Hindlimb muscle (tissue), 1 donor: Measurements from ENCODE around the gene KRTAP9-8. TPM values are rescaled to one million over a fixed set of nuclear protein-coding genes. Genes with fewer than 3 reads are reported as not detected.
"Not testable (repeated sequence)": the region's sequence is repeated elsewhere in the genome, so short reads cannot be mapped to it uniquely, and the experiment has no call there.

Experiments
- DNase-seq: peaks from one replicate; pipeline ENCODE4 v3.0.0-alpha.2; 2013
- polyA plus RNA-seq: library from polyadenylated mRNA; unstranded; fragments of 120-200 nt; gene quantifications from one replicate; pipeline ENCODE4 v1.2.1, GENCODE V29; 2013; ENCODE audit not compliant: insufficient read length

The KRTAP9-8 gene, protein sequence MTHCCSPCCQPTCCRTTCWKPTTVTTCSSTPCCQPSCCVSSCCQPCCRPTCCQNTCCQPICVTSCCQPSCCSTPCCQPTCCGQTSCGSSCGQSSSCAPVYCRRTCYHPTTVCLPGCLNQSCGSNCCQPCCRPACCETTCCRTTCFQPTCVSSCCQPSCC
- not detected for polyA plus RNA-seq

DNA sequence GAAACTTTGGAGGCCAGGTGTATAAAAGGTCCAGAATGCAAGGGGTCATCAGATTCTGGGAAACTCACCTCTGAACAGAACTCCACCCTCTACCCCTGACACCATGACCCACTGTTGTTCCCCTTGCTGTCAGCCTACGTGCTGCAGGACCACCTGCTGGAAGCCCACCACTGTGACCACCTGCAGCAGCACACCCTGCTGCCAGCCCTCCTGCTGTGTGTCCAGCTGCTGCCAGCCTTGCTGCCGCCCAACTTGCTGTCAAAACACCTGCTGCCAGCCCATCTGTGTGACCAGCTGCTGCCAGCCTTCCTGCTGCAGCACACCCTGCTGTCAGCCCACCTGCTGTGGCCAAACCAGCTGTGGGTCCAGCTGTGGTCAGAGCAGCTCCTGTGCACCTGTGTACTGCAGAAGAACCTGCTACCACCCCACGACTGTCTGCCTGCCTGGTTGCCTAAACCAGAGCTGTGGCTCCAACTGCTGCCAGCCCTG is at the start of gene KRTAP9-8:
KRTAP9-8 (plus strand) TSS at position 51 of the 489 bp plus-strand sequence; CDS start at position 104, 53 bp downstream.
- DNase-seq, result not testable (repeated sequence)

DNA sequence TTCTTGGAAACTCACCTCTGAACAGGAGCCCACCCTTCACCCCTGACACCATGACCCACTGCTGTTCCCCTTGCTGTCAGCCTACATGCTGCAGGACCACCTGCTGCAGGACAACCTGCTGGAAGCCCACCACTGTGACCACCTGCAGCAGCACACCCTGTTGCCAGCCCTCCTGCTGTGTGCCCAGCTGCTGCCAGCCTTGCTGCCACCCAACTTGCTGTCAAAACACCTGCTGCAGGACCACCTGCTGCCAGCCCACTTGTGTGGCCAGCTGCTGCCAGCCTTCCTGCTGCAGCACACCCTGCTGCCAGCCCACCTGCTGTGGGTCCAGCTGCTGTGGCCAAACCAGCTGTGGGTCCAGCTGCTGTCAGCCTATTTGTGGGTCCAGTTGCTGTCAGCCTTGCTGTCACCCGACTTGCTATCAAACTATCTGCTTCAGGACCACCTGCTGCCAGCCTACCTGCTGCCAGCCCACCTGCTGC is 47.9 kb upstream of the KRTAP9-8 start, which contains the start of gene KRTAP9-1:
KRTAP9-1 (plus strand) TSS at position 51 of the 482 bp plus-strand sequence; CDS start at position 51, 0 bp downstream.
- not testable (repeated sequence) for DNase-seq

DNA sequence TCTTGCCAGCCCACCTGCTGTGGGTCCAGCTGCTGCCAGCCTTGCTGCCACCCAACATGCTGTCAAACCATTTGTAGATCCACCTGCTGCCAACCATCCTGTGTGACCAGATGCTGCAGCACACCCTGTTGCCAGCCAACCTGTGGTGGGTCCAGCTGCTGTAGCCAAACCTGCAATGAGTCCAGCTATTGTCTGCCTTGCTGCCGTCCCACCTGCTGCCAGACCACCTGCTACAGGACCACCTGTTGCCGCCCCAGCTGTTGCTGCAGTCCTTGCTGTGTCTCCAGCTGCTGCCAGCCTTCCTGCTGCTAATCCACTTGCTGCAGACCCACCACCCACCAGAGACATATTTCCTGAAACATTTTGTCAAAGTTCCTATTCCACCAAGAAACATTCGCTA is 47.5 kb upstream of the KRTAP9-8 start:
- no peak for DNase-seq

DNA sequence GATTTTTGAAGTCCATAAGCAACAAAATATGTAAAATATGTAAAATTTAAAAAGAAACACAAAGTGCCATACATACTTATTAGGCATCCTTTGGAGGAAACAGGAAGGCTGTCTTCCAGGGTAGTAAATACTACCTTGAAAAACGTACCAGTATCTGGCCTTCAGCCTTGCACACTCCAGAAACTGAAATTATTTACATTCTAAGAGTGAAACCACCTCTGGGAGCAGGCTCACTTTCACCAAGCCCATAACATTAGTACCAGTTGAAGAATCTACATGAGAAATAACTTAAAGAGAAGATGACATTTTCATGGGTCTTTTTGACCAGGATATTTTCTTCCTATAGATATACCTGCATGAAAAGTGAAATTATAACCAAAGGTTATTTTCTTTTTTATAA is 41.7 kb upstream of the KRTAP9-8 start:
- no peak for DNase-seq

DNA sequence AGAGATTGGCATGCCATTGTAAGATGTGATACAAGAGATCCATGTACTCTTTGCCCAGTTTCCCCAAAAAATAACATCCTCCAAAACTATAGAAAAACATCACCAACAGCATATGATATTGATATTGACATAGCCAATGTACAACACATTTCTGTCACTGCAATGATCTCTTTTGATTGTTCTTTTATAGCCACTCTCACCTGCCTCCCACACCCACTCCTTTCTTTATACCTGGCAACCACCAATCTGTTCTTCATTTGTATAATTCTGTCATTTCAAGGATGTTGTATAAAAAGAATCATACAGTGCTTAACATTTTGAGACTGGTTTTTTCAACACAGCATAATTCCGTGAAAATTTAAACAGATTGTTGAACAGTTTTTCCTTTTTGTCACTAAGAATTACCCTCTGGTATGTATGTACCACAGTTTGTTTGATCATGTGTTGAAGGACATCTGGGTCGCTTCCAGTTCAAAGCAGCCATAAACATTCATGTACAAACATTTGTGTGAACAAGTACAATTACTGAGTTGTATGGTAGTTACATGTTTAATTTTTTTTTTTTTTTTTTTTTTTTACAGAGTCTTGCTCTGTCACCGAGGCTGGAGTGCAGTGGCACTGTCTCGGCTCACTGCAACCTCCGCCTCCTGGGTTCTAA is 38.2 kb upstream of the KRTAP9-8 start:
- no peak for DNase-seq

DNA sequence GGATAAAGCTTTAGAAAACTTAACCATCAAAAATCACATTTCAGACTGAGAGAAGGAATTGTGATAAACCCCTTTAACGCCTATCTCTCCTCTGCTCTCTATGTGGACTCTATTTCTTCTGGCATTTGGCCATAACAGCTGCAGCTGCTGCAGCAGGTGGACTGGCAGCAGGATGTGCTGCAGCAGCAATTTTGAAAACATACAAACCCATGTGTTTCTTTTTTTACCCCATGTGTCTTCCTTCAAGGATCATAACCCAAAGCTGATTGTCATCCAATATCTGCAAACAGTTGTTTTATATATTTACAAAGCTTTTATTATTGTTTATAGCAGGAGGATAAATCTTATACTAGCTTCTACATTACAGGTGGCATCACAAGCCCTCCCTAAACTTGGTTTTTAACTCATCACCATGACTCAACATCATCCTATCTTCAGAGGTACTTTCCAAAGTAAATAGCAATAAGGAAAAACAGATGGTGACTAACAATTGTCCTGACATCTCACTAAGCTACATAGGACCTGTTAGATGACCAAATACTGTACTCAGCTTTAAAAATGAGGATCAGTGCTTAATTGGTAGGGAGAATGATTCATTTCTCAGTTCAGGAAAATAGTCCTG is 25.8 kb upstream of the KRTAP9-8 start:
- peak; percentile 4 for DNase-seq

DNA sequence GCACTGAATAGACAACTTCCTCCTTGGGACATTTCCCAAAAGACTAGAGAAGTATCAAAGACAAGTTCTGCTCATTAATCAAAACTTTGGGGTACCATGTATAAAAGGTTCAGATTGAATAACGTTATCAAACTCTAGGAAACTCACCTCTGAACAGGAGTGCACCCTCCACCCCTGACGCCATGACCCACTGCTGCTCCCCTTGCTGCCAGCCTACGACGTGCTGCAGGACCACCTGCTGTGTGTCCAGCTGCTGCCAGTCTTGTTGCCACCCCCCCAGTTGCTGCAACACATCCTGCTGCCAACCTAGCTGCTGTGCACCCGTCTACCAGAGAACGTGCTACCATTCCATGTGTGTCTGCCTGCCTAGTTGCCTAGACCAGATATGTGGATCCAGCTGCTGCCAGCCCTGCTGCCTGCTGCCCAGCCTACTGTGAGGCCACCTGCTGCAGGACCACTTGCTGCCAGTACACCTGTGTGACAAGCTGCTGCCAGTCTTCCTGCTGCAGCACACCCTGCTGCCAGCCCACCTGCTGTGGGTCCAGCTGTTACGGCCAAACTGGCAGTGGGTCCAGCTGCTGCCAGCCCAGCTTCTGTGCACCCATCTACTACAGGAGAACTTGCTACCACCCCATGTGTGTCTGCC is 25.2 kb upstream of the KRTAP9-8 start:
- no peak for DNase-seq

DNA sequence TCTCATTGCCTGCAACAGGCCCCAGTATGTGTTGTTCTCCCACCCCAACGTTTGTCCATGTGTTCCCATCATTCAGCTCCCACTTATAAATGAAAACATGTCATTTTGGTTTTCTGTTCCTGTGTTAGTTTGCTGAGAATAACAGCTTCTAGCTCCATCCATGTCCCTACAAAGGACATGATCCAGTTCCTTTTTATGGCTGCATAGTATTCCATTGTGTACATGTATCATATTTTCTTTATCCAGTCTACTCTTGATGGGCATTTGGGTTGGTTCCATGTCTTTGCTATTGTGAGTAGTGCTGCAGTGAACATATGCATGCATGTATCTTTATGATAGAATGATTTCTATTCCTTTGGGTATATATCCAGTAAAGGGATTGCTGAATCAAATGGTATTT is 22.1 kb upstream of the KRTAP9-8 start:
- no peak for DNase-seq

DNA sequence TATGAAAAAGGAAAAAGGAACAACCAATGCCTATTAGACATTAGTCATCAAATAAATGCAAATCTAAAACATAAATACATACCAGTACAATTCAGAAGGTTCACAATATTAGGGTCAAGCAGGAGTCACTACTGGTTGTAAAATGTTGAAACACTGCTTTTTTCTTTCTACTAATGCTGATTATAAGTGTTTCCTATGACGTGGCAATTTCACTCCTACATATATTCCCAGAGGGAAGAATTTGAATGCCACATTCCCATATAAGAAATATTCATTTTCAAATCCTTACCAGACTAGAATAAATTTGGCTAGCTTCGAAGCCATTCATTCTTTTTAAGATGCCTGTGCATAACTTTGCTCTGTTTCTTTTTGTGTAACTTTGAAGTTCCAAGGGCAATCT is 14.0 kb upstream of the KRTAP9-8 start:
- no peak for DNase-seq

DNA sequence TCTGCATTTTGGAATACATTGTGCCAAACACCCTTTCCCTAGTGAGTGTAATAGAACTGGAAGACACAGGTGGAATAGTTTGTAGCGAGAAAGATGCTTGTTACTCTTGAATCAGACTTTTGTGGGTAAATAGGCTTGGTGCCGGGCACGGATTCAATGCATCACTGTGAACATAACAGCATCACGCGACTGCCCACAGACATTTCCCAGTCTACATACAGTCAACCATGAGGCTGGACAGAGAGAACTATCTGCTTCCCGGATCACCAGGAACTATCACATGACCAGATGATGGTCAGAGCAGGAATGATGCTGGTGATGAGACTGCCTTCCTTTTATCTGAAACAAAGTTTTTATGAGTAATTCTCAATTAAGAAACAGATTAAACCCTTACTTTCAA is 11.7 kb upstream of the KRTAP9-8 start:
- DNase-seq, result no peak

DNA sequence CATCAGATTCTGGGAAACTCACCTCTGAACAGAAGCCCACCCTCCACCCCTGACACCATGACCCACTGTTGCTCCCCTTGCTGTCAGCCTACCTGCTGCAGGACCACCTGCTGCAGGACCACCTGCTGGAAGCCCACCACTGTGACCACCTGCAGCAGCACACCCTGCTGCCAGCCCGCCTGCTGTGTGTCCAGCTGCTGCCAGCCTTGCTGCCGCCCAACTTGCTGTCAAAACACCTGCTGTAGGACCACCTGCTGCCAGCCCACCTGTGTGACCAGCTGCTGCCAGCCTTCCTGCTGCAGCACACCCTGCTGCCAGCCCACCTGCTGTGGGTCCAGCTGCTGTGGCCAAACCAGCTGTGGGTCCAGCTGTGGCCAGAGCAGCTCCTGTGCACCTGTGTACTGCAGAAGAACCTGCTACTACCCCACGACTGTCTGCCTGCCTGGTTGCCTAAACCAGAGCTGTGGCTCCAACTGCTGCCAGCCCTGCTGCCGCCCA is 11.2 kb upstream of the KRTAP9-8 start, which contains the start of gene KRTAP9-2:
KRTAP9-2 (plus strand) TSS at position 51 of the 498 bp plus-strand sequence; CDS start at position 58, 7 bp downstream.
- not testable (repeated sequence) for DNase-seq

DNA sequence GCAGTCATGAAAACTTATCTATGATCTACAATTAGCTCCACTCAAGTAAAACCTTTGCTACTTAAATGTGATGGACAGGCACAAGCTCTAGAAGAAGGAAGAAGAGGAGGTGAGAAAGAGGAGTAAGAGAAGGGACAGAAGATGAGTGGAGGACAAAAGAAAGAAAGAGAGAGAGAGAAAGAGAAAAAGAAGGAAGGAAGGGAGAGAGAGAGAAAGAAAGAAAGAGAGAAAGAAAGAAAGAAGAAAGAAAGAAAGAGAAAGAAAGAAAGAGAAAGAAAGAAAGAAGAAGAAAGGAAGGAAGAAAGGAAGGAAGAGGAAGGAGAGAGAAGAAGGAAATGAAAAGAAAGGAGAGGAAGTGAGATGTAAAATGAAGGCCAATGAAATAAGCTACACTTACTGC is 7.7 kb upstream of the KRTAP9-8 start:
- DNase-seq, result no peak

DNA sequence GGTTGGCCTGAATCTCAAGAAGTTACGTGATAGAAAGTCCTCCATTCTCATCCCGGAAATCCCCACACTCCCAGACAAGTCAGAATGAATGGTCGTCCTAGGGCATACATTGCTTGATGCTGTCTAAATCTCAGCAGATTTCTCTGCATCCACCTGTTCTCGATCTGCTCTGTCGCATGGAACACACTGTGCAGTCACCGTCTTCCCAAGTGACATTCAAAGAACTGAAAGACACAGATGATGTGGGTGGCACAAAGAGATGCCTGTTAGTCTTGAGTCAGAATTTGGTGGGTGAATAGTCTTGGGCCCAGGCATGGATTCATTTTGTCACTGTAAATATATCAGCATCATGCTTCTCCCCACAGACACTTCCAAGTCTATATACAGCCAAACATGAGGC is 6.1 kb upstream of the KRTAP9-8 start:
- no peak for DNase-seq

DNA sequence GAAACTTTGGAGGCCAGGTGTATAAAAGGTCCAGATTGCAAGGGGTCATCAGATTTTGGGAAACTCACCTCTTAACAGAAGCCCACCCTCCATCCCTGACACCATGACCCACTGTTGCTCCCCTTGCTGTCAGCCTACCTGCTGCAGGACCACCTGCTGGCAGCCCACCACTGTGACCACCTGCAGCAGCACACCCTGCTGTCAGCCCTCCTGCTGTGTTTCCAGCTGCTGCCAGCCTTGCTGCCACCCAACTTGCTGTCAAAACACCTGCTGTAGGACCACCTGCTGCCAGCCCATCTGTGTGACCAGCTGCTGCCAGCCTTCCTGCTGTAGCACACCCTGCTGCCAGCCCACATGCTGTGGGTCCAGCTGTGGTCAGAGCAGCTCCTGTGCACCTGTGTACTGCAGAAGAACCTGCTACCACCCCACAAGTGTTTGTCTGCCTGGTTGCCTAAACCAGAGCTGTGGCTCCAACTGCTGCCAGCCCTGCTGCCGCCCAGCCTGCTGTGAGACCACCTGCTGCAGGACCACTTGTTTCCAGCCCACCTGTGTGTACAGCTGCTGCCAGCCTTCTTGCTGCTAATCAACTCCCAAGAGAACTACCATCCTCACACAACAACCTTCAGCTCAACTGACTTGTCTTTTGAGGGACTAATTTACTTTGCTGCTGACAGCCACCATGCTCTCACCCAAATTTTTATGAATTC is 5.2 kb upstream of the KRTAP9-8 start, which contains the start of gene KRTAP9-3:
KRTAP9-3 (plus strand) TSS at position 51 of the 707 bp plus-strand sequence; CDS start at position 104, 53 bp downstream.
- not testable (repeated sequence) for DNase-seq

DNA sequence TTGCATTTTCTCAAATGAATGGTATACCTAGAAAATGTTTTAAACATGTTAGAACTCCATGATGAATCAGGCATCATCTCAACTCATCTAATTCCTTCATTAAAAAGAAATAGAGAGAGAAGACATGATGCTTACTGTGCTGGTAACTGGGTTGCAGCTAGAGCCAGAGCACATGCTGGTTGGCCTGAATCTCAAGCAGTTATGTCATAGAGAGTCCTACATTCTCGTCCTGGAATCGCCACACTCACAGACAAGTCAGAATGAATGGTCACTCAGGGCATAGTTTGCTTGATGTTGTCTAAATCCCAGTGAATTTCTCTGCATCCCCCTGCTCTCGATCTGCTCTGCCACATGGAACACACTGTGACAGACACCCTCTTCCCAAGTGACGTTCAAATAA is 683 bp upstream of the KRTAP9-8 start:
- DNase-seq, result not testable (repeated sequence)

DNA sequence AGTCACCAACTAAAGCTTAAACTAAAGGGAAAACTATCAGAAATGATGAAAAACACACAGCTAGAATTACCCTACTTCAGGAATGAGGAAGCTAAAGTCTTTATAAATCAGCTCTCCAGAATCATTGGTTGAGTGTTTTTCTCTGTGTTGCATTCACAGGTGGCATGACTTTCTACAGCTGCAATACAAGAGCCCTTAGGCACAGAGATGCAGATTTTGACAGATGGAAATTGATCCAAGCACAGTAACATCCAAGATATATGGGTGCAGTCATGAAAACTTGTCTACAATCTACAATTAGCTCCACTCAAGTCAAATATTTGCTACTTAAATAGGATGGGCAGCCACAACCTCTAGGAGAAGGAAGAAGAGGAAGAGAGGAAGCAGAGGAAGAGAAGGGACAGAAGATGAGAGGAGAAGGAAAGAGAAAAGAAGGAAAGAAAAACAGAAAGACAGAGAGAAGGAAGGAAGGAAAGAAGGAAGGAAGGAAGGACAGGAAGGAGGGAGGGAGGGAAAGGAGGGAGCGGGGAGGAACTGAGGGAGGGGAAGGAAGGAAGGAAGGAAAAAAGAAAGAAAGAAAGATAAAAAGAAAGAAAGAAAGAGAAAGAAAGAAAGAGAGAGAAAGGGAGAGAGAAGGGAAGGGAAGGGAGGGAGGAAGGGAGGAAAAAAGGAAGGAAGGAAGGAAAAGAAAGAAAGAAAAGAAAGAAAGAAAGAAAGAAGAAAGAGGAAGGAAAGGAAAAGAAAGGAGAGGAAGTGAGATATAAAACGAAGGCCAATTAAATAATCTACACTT is 9.4 kb downstream of the KRTAP9-8 start:
- not testable (repeated sequence) for DNase-seq

DNA sequence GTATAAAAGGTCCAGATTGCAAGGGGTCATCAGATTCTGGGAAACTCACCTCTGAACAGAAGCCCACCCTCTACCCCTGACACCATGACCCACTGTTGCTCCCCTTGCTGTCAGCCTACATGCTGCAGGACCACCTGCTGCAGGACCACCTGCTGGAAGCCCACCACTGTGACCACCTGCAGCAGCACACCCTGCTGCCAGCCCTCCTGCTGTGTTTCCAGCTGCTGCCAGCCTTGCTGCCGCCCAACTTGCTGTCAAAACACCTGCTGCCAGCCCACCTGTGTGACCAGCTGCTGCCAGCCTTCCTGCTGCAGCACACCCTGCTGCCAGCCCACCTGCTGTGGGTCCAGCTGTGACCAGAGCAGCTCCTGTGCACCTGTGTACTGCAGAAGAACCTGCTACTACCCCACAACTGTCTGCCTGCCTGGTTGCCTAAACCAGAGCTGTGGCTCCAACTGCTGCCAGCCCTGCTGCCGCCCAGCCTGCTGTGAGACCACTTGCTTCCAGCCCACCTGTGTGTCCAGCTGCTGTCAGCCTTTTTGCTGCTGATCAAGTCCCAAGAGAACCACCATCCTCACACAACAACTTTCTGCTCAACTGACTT is 11.9 kb downstream of the KRTAP9-8 start, which contains the start of gene KRTAP9-4:
KRTAP9-4 (plus strand) TSS at position 51 of the 604 bp plus-strand sequence; CDS start at position 85, 34 bp downstream.
- DNase-seq, result not testable (repeated sequence)

DNA sequence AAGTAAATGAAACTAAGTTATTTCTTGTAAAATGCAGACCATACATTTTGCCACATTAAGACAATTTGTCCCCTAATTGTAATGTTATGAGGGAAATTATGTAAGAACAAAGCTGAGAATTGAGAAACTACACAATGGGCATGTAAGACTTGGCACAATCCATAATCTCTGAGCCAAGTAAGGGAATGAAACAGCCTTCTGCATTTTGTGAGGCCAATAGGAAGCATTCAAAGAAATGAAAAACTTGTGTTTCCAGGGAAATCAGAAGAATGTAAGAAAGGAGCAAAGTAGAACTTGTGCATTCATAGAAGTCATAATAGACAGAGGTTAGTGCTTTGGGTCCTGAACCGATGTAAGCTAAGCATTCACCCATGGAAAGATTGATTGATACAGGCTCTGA is 13.5 kb downstream of the KRTAP9-8 start:
- DNase-seq, result no peak

DNA sequence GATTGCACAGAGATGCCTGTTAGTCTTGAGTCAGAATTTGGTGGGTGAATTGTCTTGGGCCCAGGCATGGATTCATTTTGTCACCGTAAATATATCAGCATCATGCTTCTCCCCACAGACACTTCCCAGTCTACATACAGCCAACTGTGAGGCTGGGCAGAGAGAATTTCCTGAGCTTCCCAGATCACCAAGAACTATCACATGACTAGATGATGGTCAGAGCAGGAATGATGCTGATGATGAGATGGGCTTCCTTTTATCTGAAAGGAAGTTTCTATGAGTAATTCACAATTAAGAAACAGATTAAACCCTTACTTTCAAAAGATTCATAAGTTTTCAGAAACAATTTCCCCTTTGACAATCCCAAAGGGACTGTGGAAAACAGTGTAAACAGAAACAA is 17.1 kb downstream of the KRTAP9-8 start:
- DNase-seq, result no peak
